ENCODE results near the gene OSBPL10. TPM values are rescaled to one million over a fixed set of nuclear protein-coding genes. Genes with fewer than 3 reads are reported as not detected.
"Not testable (repeated sequence)": the region's sequence is repeated elsewhere in the genome, so short reads cannot be mapped to it uniquely, and the experiment has no call there.

OSBPL10 gene
- total RNA-seq, 4 donors from 2014 or later: 30.0 to 49.7 (median 43.7) TPM

DNA sequence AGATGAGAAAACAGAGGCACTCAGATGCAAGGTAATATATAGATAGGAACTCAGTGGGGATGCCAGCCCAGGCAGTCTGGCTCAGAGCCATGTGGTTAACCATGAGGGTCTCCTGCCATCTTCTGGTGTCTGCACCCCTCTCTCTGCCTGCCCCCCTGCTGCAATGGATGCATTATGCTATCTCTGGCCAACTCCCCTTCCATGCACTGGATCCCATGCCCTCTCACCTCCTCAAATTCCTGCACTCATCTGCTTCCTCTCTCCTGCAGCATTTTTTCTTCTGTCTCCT is 285.1 kb downstream of the OSBPL10 start:
- DNase-seq: no peak
- H3K9me3 ChIP-seq: no peaks in the 10 kb centered on the region
- H3K27me3 ChIP-seq: no peaks in the 10 kb centered on the region
- H3K4me1 ChIP-seq: no peaks in the 10 kb centered on the region
- no peak overlapping the region for H3K4me3 ChIP-seq
- TF ChIP-seq POLR2A (IDR thresholded peaks at IDR 0.05): no peak
- H3K36me3 ChIP-seq: no peaks in the 10 kb centered on the region
- H3K27ac ChIP-seq: no peak overlapping the region
- intact Hi-C loops (cut with DNase I; ENCODE audit: low total_unique reads): no loop called here

DNA sequence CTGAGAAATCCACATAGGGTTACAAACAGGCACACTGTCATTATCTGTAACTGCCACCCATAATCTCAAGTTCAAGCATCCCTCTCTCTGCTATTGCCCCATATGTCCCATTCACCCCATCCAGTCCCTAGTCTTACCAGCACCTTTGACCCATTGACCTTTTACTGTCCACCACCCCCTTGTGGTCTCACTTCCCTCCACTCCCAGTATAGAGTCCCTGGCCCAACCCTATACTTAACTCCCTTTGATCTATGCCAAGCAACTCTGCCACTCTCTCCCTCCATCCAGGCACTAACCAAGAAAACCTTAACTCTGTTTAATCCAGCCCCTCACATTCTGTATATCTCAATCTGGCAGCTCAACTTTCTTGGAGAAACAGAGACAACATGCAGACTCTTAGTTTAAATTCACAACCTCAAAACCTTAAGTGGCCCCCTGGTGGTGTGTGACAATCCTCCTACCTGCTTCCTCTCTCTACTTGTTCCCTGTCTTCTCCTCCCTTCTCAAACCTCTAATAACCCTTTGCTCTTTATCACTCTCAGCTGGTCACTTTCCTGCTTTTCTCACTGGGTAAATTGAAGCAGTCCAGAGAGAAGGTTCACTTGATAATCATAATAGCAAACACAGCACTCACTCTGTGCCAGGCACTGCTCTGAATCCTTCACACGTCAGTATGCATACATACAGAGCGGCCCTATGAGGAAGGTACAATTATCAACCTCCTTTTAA is 285.6 kb downstream of the OSBPL10 start:
- Histone ChIP-seq H3K4me1 (no peaks in the 10 kb centered on the region), H3K27ac (no peak overlapping the region), H3K9me3 (no peaks in the 10 kb centered on the region), H3K36me3 (no peaks in the 10 kb centered on the region), H3K4me3 (no peak overlapping the region), H3K27me3 (no peaks in the 10 kb centered on the region)
- intact Hi-C loops (cut with DNase I; ENCODE audit: low total_unique reads): no loop called here
- no peak for TF ChIP-seq POLR2A (IDR thresholded peaks at IDR 0.05)
- TF ChIP-seq, protein P1, sequence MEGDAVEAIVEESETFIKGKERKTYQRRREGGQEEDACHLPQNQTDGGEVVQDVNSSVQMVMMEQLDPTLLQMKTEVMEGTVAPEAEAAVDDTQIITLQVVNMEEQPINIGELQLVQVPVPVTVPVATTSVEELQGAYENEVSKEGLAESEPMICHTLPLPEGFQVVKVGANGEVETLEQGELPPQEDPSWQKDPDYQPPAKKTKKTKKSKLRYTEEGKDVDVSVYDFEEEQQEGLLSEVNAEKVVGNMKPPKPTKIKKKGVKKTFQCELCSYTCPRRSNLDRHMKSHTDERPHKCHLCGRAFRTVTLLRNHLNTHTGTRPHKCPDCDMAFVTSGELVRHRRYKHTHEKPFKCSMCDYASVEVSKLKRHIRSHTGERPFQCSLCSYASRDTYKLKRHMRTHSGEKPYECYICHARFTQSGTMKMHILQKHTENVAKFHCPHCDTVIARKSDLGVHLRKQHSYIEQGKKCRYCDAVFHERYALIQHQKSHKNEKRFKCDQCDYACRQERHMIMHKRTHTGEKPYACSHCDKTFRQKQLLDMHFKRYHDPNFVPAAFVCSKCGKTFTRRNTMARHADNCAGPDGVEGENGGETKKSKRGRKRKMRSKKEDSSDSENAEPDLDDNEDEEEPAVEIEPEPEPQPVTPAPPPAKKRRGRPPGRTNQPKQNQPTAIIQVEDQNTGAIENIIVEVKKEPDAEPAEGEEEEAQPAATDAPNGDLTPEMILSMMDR (IDR thresholded peaks at IDR 0.05): no peak
- no peak for DNase-seq

- H3K36me3 ChIP-seq: no peaks in the 10 kb centered on the region
- no peak for DNase-seq
- H3K27ac ChIP-seq: no peak overlapping the region
- no peaks in the 10 kb centered on the region for H3K4me1 ChIP-seq
- intact Hi-C loops (cut with DNase I; ENCODE audit: low total_unique reads): no loop called here
- H3K9me3 ChIP-seq: no peaks in the 10 kb centered on the region
- H3K27me3 ChIP-seq: no peaks in the 10 kb centered on the region
- TF ChIP-seq, protein P1 (IDR thresholded peaks at IDR 0.05): no peak
- TF ChIP-seq POLR2A (IDR thresholded peaks at IDR 0.05): no peak
- H3K4me3 ChIP-seq: no peak overlapping the region
These were observed 287.7 kb downstream of the OSBPL10 start for GRCh38 chr3:31693346-31693745.

GRCh38 chr3:31692751-31693150 is 288.3 kb downstream of the OSBPL10 start:
- no peak overlapping the region for H3K27ac ChIP-seq
- H3K4me1 ChIP-seq: no peaks in the 10 kb centered on the region
- TF ChIP-seq POLR2A (IDR thresholded peaks at IDR 0.05): no peak
- TF ChIP-seq, protein P1 (IDR thresholded peaks at IDR 0.05): no peak
- H3K36me3 ChIP-seq: no peaks in the 10 kb centered on the region
- no peak overlapping the region for H3K4me3 ChIP-seq
- intact Hi-C loops (cut with DNase I; ENCODE audit: low total_unique reads): no loop called here
- H3K9me3 ChIP-seq: no peaks in the 10 kb centered on the region
- no peaks in the 10 kb centered on the region for H3K27me3 ChIP-seq
- no peak for DNase-seq

DNA sequence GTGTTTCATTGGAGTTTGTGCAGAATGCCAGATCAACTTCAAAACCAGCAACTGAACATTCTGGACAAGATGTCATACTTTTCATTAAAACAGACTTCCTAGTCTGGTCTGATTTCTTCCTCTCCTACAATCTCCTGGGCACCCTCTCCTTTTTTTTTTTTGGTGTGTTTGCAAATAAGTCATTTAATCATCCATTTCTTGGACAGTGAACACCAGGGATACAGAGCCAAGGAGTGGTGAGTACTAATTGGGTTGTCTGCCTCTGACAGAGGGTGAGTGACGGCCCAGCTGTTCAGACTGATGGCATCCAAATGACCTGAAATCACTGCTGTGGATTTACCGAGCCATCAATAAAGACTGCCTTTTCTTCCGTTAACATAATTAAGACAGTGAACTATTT is 290.3 kb downstream of the OSBPL10 start:
- no peaks in the 10 kb centered on the region for H3K9me3 ChIP-seq
- no peaks in the 10 kb centered on the region for H3K36me3 ChIP-seq
- H3K27me3 ChIP-seq: no peaks in the 10 kb centered on the region
- no peaks in the 10 kb centered on the region for H3K4me1 ChIP-seq
- no peak overlapping the region for H3K27ac ChIP-seq
- DNase-seq: no peak
- H3K4me3 ChIP-seq: no peak overlapping the region
- intact Hi-C loops (cut with DNase I; ENCODE audit: low total_unique reads): no loop called here
- TF ChIP-seq, protein P1 (IDR thresholded peaks at IDR 0.05): no peak
- TF ChIP-seq POLR2A (IDR thresholded peaks at IDR 0.05): no peak

DNA sequence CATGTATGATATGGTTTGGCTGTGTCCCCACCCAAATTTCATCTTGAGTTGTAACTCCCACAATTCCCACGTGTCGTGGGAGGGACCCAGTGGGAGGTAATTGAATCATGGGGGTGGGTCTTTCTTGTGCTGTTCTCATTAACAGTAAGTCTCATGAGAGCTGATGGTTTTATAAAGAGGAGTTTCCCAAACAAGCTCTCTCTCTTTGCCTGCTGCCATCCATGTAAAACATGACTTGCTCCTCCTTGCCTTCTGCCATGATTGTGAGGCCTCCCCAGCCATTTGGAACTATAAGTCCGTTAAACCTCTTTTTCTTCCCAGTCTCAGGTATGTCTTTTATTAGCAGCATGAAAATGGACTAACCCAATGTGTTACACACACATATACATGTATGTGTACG is 291.5 kb downstream of the OSBPL10 start:
- H3K4me1 ChIP-seq; DNase-seq; intact Hi-C loops (cut with DNase I; ENCODE audit: low total_unique reads); H3K9me3 ChIP-seq; H3K4me3 ChIP-seq; H3K36me3 ChIP-seq; H3K27me3 ChIP-seq; H3K27ac ChIP-seq: not testable (repeated sequence)
